ENCODE measurements around the gene SH3BGRL3.

DNA sequence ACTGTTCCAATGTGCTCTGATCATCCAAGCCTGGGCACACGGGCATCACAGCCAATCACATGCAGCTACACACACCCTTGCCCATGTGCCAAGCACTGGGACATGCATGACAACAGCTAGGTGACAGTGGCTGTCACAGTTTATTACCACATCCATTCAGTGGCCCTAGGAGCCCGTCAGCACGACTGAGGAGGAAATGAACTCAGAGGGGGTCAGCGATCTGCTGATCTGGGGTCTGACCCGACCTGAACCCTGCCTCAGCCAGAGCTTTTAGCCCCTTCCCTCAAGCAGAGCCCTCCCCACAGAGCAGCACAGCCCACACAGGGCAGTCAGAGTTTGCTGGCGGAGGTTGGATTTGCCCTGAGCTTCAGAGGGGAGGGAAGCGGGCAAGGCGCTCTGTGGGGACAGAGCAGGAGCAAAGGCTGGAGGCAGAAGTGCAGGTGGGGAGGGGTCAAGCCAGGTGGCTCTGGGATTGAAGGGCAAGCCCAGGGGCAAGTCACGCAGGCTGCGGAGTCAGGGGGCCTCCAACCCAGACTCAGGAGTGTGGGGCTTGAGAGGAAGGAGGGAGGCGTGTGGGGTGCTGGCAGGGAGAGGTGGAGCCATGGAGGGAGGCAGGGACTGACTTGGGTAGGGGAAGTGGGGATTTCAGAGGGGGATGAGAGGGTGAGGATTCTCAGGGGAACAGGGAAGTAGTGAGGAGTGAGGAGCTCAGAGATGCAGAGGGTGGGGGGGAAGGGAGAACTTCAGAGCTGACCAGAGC lies 10.4 kb downstream of the SH3BGRL3 start:
- TF ChIP-seq, protein P1, sequence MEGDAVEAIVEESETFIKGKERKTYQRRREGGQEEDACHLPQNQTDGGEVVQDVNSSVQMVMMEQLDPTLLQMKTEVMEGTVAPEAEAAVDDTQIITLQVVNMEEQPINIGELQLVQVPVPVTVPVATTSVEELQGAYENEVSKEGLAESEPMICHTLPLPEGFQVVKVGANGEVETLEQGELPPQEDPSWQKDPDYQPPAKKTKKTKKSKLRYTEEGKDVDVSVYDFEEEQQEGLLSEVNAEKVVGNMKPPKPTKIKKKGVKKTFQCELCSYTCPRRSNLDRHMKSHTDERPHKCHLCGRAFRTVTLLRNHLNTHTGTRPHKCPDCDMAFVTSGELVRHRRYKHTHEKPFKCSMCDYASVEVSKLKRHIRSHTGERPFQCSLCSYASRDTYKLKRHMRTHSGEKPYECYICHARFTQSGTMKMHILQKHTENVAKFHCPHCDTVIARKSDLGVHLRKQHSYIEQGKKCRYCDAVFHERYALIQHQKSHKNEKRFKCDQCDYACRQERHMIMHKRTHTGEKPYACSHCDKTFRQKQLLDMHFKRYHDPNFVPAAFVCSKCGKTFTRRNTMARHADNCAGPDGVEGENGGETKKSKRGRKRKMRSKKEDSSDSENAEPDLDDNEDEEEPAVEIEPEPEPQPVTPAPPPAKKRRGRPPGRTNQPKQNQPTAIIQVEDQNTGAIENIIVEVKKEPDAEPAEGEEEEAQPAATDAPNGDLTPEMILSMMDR (IDR thresholded peaks at IDR 0.05): no peak
- TF ChIP-seq POLR2AphosphoS5 (IDR thresholded peaks at IDR 0.05): no peak
- TF ChIP-seq POLR2A (IDR thresholded peaks at IDR 0.05): no peak
